Breast epithelium (tissue), 4 donors: ENCODE data around the gene ITPKB. TPM values are rescaled to one million over a fixed set of nuclear protein-coding genes. Genes with fewer than 3 reads are reported as not detected.

Experiments used
- DNase-seq, 2 donors: peaks; one replicate each; pipeline ENCODE4 v3.0.0-alpha.2; 2019; ENCODE audit warnings: low spot score in 2 of 2
- H3K27ac ChIP-seq, 2 donors: fragments of 200-600 bp; sonication (generic) in 1 of 2; one replicate each; pipeline ENCODE4 v1.5.1; 2016 to 2019; ENCODE audit warnings: mild to moderate bottlenecking in 1 of 2
- H3K27me3 ChIP-seq, 2 donors: fragments of 200-600 bp; sonication (generic) in 1 of 2; one replicate each; pipeline versions ENCODE4 v1.5.1 to v1.6.0; 2017 to 2019; ENCODE audit warnings: control low read depth in 1 of 2, mild to moderate bottlenecking in 1 of 2
- H3K36me3 ChIP-seq: fragments of 200-600 bp; one replicate; pipeline ENCODE4 v1.5.1; 2019
- H3K4me1 ChIP-seq, 2 donors: fragments of 200-600 bp; sonication (generic); one replicate each; pipeline ENCODE4 v1.5.1; 2016 to 2019; ENCODE audit warnings: control low read depth in 1 of 2
- H3K4me3 ChIP-seq, 3 donors: fragments of 200-600 bp; sonication (generic); 1 replicate in 2 of 3; 2 replicates in 1 of 3; pipeline ENCODE4 v1.5.1; 2016 to 2019; ENCODE audit warnings: mild to moderate bottlenecking in 3 of 3, moderate library complexity in 2 of 3
- H3K9me3 ChIP-seq, 2 donors: fragments of 200-600 bp; sonication (generic) in 1 of 2; one replicate each; pipeline ENCODE4 v1.5.1; 2016 to 2019; ENCODE audit warnings: control low read depth in 1 of 2
- POLR2A ChIP-seq: fragments of 450-650 bp; IDR thresholded peaks from one replicate; pipeline ENCODE4 v1.6.1; 2016; ENCODE audit warnings: antibody characterized with exemption, mild to moderate bottlenecking, moderate library complexity
- POLR2AphosphoS5 ChIP-seq, 3 donors: sonication (generic); formaldehyde crosslinking; IDR thresholded peaks; one replicate each; pipeline ENCODE4 v1.6.1; 2017; ENCODE audit warnings: antibody characterized with exemption in 3 of 3
- intact Hi-C: fragments of 100-400 bp; cut with DNase I; formaldehyde crosslinking; loops from one replicate; pipeline ENCODE4 v1.15.1; 2023; ENCODE audit warnings: low total_unique reads
- total RNA-seq, 3 donors: library from RNA; depleted of rRNA; stranded (reverse); fragments of >200 nt; gene quantifications; one replicate each; pipeline ENCODE4 v1.1.0, GENCODE V29; 2016
- TF ChIP-seq, protein P1 (sequence below), 3 donors: fragments of 450-650 bp; IDR thresholded peaks; one replicate each; pipeline ENCODE4 v1.5.1; 2016 to 2017; ENCODE audit warnings: antibody characterized with exemption in 3 of 3, mild to moderate bottlenecking in 3 of 3, moderate library complexity in 3 of 3

ITPKB gene
- total RNA-seq, 3 donors from 2014 or later, result 24.0 to 37.6 (median 25.6) TPM

- peak overlapping the region in 1 of 2 donors; percentile 36 for H3K27ac ChIP-seq
- no peaks in the 10 kb centered on the region for H3K27me3 ChIP-seq
- no peaks in the 10 kb centered on the region for H3K36me3 ChIP-seq
- TF ChIP-seq POLR2AphosphoS5 (IDR thresholded peaks at IDR 0.05), result peak in 1 of 3 donors; percentile 42
- no peak for TF ChIP-seq POLR2A
- TF ChIP-seq, protein P1, sequence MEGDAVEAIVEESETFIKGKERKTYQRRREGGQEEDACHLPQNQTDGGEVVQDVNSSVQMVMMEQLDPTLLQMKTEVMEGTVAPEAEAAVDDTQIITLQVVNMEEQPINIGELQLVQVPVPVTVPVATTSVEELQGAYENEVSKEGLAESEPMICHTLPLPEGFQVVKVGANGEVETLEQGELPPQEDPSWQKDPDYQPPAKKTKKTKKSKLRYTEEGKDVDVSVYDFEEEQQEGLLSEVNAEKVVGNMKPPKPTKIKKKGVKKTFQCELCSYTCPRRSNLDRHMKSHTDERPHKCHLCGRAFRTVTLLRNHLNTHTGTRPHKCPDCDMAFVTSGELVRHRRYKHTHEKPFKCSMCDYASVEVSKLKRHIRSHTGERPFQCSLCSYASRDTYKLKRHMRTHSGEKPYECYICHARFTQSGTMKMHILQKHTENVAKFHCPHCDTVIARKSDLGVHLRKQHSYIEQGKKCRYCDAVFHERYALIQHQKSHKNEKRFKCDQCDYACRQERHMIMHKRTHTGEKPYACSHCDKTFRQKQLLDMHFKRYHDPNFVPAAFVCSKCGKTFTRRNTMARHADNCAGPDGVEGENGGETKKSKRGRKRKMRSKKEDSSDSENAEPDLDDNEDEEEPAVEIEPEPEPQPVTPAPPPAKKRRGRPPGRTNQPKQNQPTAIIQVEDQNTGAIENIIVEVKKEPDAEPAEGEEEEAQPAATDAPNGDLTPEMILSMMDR (IDR thresholded peaks at IDR 0.05), result no peak
- H3K4me3 ChIP-seq, result no peak overlapping the region
- DNase-seq, result peak in 1 of 2 donors; percentile 17
- H3K9me3 ChIP-seq, result no peaks in the 10 kb centered on the region
- intact Hi-C loops, result loop anchor here (5.0 kb wide), 1 partner anchor 190 kb away; no protein-coding TSS in a partner anchor
- H3K4me1 ChIP-seq, result peaks cover 0 to 4% of the 10 kb centered on the region in 2 donors
These were observed 106.8 kb downstream of the ITPKB start for GRCh38 chr1:226632169-226632879.

GRCh38 chr1:226631229-226632000 is 107.7 kb downstream of the ITPKB start:
- Histone ChIP-seq H3K4me1 (peaks cover 0 to 4% of the 10 kb centered on the region in 2 donors), H3K36me3 (no peaks in the 10 kb centered on the region)

DNA sequence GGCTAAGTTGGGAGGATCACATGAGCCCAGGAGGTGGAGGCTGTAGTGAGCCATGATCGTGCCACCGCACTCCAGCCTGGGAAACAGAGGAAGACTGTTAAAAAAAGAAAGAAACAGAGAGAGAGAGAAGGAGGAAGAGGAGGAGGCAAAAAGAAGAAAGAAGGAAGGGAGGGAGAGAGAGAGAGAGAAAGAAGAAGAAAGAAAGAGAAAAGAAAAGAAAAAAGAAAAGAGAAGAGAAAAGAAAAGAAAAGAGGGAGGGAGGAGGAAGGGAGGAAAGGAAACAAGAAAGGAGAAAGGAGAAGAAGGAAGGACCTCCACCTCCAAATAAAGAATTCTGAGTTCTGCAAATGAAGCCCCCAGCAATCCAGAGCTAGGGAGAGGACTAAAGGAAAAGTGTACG is 108.5 kb downstream of the ITPKB start:
- no peak overlapping the region for H3K27ac ChIP-seq
- H3K4me1 ChIP-seq, result peaks cover 0 to 4% of the 10 kb centered on the region in 2 donors
- H3K4me3 ChIP-seq, result no peak overlapping the region
- H3K36me3 ChIP-seq, result no peaks in the 10 kb centered on the region
- no peaks in the 10 kb centered on the region for H3K27me3 ChIP-seq
- no peaks in the 10 kb centered on the region for H3K9me3 ChIP-seq
- intact Hi-C loops, result loop anchor here (5.0 kb wide), 1 partner anchor 192 kb away; no protein-coding TSS in a partner anchor
- no peak for DNase-seq
- TF ChIP-seq POLR2AphosphoS5 (IDR thresholded peaks at IDR 0.05) (no peak), POLR2A (no peak)
- TF ChIP-seq, protein P1 (IDR thresholded peaks at IDR 0.05), result no peak

More at GRCh38 chr1:226631229-226632000, 107.7 kb downstream of the ITPKB start:
- no peak for TF ChIP-seq POLR2AphosphoS5 (IDR thresholded peaks at IDR 0.05)
- TF ChIP-seq, protein P1 (IDR thresholded peaks at IDR 0.05), result no peak
- TF ChIP-seq POLR2A, result no peak
- intact Hi-C loops, result loop anchor here (5.0 kb wide), 1 partner anchor 191 kb away; no protein-coding TSS in a partner anchor
- Histone ChIP-seq H3K27me3 (no peaks in the 10 kb centered on the region), H3K27ac (no peak overlapping the region), H3K9me3 (no peaks in the 10 kb centered on the region), H3K4me3 (no peak overlapping the region)
- DNase-seq, result no peak

DNA sequence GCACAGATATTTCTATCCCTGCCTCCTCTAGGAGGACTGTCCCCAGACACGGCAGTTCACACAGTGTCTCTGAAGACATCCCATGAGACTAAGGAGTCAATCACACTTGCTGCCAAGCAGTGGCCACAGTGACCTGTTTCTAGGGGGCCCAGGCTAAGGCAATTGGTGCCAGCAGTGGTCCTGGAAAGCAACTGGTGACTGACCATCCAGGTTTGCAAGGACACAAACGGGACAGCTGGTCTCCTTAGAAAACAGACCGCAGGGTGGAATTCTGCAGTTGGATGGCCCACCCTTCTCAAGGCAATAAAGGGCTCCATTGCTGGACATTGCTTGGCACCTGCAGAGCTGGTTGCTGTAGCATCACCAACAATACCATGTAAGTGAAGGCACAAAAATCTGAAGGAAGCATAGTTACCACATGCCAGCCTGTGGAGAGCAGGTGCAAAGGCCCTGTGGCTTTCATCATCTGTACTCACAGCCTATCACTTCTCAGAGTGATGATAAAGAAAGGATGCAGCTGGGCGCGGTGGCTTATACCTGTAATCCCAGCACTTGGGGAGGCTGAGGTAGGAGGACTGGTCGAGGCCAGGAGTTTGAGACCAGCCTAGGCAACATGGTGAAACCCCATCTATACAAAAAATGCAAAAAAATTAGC is 109.1 kb downstream of the ITPKB start:
- H3K36me3 ChIP-seq, result no peaks in the 10 kb centered on the region
- peaks cover 0 to 4% of the 10 kb centered on the region in 2 donors for H3K4me1 ChIP-seq
- no peak overlapping the region for H3K4me3 ChIP-seq
- H3K9me3 ChIP-seq, result no peaks in the 10 kb centered on the region
- DNase-seq, result no peak
- no peaks in the 10 kb centered on the region for H3K27me3 ChIP-seq
- intact Hi-C loops, result loop anchor here (5.0 kb wide), 1 partner anchor 192 kb away; no protein-coding TSS in a partner anchor
- no peak overlapping the region for H3K27ac ChIP-seq
- TF ChIP-seq POLR2AphosphoS5 (IDR thresholded peaks at IDR 0.05), result no peak
- TF ChIP-seq POLR2A, result no peak
- TF ChIP-seq, protein P1 (IDR thresholded peaks at IDR 0.05), result no peak
